NK-92 (cell line): ENCODE measurements around the gene AVPR2.

Experiments
- DNase-seq: peaks from one replicate; lab custom pipeline; 2025; ENCODE audit not compliant: unreplicated experiment; lab: John Stamatoyannopoulos, UW

Gene AVPR2

GRCh38 chrX:153930011-153930910, 25.8 kb downstream of the AVPR2 start:
- no peak for DNase-seq

GRCh38 chrX:153931151-153931550, 26.7 kb downstream of the AVPR2 start:
- DNase-seq, result no peak

- no peak for DNase-seq
Observed at GRCh38 chrX:153931748-153932147, 27.3 kb downstream of the AVPR2 start.

- DNase-seq, result no peak
Observed at GRCh38 chrX:153932220-153932915, 27.9 kb downstream of the AVPR2 start.

GRCh38 chrX:153933748-153934147, 29.3 kb downstream of the AVPR2 start:
- DNase-seq, result no peak

- DNase-seq, result no peak
Observed at GRCh38 chrX:153934148-153934761, 29.8 kb downstream of the AVPR2 start.

GRCh38 chrX:153934762-153935325, 30.4 kb downstream of the AVPR2 start, which contains the start of gene NAA10:
TSS of gene NAA10 (minus strand) at chrX:153935037. CDS start at chrX:153934904, 133 bp downstream.
- DNase-seq, result no peak

- DNase-seq, result no peak
Observed at GRCh38 chrX:153935326-153935851, 30.9 kb downstream of the AVPR2 start.

GRCh38 chrX:153937056-153937455, 32.6 kb downstream of the AVPR2 start:
- no peak for DNase-seq

- DNase-seq, result no peak
Observed at GRCh38 chrX:153938226-153938786, 33.8 kb downstream of the AVPR2 start.

GRCh38 chrX:153939573-153939972, 35.1 kb downstream of the AVPR2 start:
- no peak for DNase-seq

- no peak for DNase-seq
Observed at GRCh38 chrX:153941336-153942252, 37.1 kb downstream of the AVPR2 start.

- DNase-seq, result no peak
Observed at GRCh38 chrX:153944140-153944799, 39.8 kb downstream of the AVPR2 start, which contains the start of gene RENBP. TSS of gene RENBP (minus strand) at chrX:153944643. CDS start at chrX:153944610, 33 bp downstream.

- no peak for DNase-seq
Observed at GRCh38 chrX:153944800-153945150, 40.3 kb downstream of the AVPR2 start.

GRCh38 chrX:153945956-153946943, 41.8 kb downstream of the AVPR2 start:
- no peak for DNase-seq

GRCh38 chrX:153947009-153947769, 42.7 kb downstream of the AVPR2 start:
- DNase-seq, result no peak

- DNase-seq, result no peak
Observed at GRCh38 chrX:153948002-153948466, 43.6 kb downstream of the AVPR2 start.
